Effector memory CD4-positive, alpha-beta T cell (primary cell): ENCODE results near the gene PPP1CA.

Experiments
- DNase-seq, 3 donors: peaks; one replicate each; pipeline ENCODE4 v3.0.0-alpha.2; 2020
- H3K27ac ChIP-seq: 2 replicates; pipeline ENCODE4 v1.7.0; 2013; ENCODE audit warnings: mild to moderate bottlenecking, low read length, moderate library complexity; ENCODE audit not compliant: insufficient read depth, poor library complexity, severe bottlenecking
- H3K27me3 ChIP-seq: replicated peaks from 2 replicates; pipeline ENCODE4 v1.7.0; 2013; ENCODE audit warnings: mild to moderate bottlenecking, low read length; ENCODE audit not compliant: insufficient read depth, control insufficient read depth, poor library complexity, severe bottlenecking
- H3K36me3 ChIP-seq: 2 replicates; pipeline ENCODE4 v1.7.0; 2013; ENCODE audit warnings: mild to moderate bottlenecking, low read length, moderate library complexity; ENCODE audit not compliant: control insufficient read depth, insufficient read depth
- H3K4me1 ChIP-seq: 2 replicates; pipeline ENCODE4 v1.7.0; 2013; ENCODE audit warnings: low read length, mild to moderate bottlenecking; ENCODE audit not compliant: control insufficient read depth, insufficient read depth, poor library complexity, severe bottlenecking
- H3K4me3 ChIP-seq: 2 replicates; pipeline ENCODE4 v1.7.0; 2013; ENCODE audit warnings: low read length, low read depth, mild to moderate bottlenecking; ENCODE audit not compliant: insufficient read depth, poor library complexity, severe bottlenecking
- H3K9me3 ChIP-seq: 2 replicates; pipeline ENCODE4 v1.7.0; 2013; ENCODE audit warnings: mild to moderate bottlenecking, low read length, moderate library complexity; ENCODE audit not compliant: control insufficient read depth

PPP1CA gene

DNA sequence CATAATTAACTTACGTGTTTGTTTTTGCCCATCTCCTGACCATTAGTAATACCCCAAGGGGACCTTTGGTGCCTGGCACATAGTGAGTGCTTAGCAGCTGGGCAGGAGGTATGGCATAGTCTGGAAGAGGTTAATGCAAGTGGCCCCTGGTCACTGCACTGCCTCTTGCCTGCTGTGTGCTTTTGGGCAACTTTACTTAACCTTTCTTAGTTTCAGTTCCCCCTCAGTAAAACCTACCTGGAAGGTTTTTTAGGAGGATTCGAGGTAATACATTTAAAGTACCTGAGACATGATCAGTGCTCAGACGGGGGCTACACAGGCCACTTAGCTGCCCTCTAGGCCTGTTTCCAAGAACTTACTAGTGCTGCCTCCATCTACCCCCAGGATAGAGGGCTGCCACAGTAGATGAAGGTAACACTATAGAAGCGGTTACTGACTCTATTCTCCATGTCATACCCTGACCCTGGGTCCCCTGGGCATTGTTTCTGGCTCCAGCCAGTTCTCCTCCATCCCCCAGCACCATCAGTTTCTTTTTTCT lies 51.7 kb downstream of the PPP1CA start:
- peaks cover 42% of the 10 kb centered on the region for H3K4me1 ChIP-seq
- DNase-seq, result no peak
- H3K27ac ChIP-seq, result no peak overlapping the region
- H3K4me3 ChIP-seq, result no peak overlapping the region
- no peaks in the 10 kb centered on the region for H3K36me3 ChIP-seq
- no peaks in the 10 kb centered on the region for H3K27me3 ChIP-seq
- H3K9me3 ChIP-seq, result no peaks in the 10 kb centered on the region

- no peak for DNase-seq
- Histone ChIP-seq H3K4me1 (peaks cover 38% of the 10 kb centered on the region), H3K36me3 (no peaks in the 10 kb centered on the region), H3K27ac (no peak overlapping the region), H3K9me3 (no peaks in the 10 kb centered on the region), H3K27me3 (no peaks in the 10 kb centered on the region), H3K4me3 (no peak overlapping the region)
These were observed 52.2 kb downstream of the PPP1CA start for GRCh38 chr11:67349457-67349856.

DNA sequence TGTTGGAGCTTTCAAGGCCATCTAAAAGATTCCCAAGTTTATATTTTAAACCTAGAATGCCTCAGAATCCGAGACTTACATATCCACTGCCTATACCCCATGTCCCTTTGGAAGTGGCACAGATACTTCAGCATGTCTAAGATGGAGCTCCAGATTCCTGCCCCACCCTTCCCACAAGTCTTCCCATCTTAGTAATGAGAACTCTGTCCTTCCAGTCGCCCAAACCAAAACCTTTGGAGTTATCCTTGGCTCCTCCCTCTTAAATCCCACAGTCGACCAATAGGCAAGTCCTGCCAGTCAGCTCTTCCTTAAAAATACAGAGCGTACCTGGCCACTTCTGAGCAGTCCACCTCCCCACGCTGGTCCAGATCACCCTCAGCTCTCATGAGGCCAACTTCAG lies 52.6 kb downstream of the PPP1CA start:
- DNase-seq, result no peak
- Histone ChIP-seq H3K4me1 (peaks cover 38% of the 10 kb centered on the region), H3K27ac (no peak overlapping the region), H3K4me3 (no peak overlapping the region), H3K36me3 (no peaks in the 10 kb centered on the region), H3K27me3 (no peaks in the 10 kb centered on the region), H3K9me3 (no peaks in the 10 kb centered on the region)
